ENCODE measurements around the gene MTG2. TPM values are rescaled to one million over a fixed set of nuclear protein-coding genes. Genes with fewer than 3 reads are reported as not detected.

Gene MTG2
- polyA plus RNA-seq, 1 of the 3 experiments (the other 2 are of a cell fraction) = 42.9 TPM

DNA sequence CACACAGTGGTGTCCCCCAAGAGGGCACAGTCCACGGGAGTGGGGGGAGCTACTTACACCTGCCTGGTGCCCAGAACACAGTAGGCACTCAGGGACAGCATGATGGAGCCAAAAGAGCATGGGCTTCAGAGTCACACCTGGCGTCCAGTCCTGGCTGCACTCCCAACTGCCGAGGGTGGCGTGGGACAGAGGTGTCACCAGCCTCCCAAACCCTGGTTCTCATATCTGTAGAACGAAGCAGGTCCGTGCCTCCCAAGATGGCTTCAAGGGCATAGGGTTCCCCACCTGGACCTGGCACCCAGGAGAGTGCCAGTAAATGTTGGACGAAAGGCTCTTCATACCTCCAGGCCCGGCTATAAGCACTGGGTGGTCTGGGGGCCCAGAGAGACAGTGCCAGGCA is 28.4 kb downstream of the MTG2 start:
- no peak for DNase-seq
- Histone ChIP-seq H3K9me3 (no peaks in the 10 kb centered on the region), H3K9me2 (no peaks in the 10 kb centered on the region), H3K4me3 (ENCODE audit: low read depth in 2 of 2, low read length in 1 of 2) (no peak overlapping the region), H3F3A (replicated peaks; ENCODE audit: insufficient read depth) (no peaks in the 10 kb centered on the region), H3K27me3 (ENCODE audit: insufficient read depth) (no peaks in the 10 kb centered on the region), H4K20me1 (ENCODE audit: insufficient read depth) (no peaks in the 10 kb centered on the region), H3K9ac (no peak overlapping the region), H3K36me3 (replicated peaks in 1 of 2; ENCODE audit: control insufficient read depth in 1 of 2, insufficient read depth in 2 of 2, low read length in 1 of 2) (no peaks in the 10 kb centered on the region), H2AFZ (ENCODE audit: low read depth) (no peak overlapping the region), H3K27ac (ENCODE audit: low read depth in 2 of 2, low read length in 1 of 2) (no peak overlapping the region), H3K79me2 (ENCODE audit: insufficient read depth) (no peaks in the 10 kb centered on the region), H3K4me2 (no peak overlapping the region), H3K4me1 (ENCODE audit: control insufficient read depth in 1 of 2, insufficient read depth in 2 of 2, low read depth in 1 of 2, low read length in 1 of 2) (peaks cover 0 to 7% of the 10 kb centered on the region in 2 experiments; a peak in 1 of 4 replicates)
- CTCF ChIA-PET = interaction anchor here (0.7 to 1.1 kb wide), 2 partner anchors 16 to 232 kb away, joined by 3 read pairs; no protein-coding TSS in a partner anchor
- POLR2A ChIA-PET = interaction anchor here (1.1 kb wide), 1 partner anchor 52 kb away, joined by 3 read pairs; no protein-coding TSS in a partner anchor
- 100% methylated on average over 1 of the region's 8 CpGs for WGBS (ENCODE audit: low lambda C conversion rate)
- TF ChIP-seq NRF1 (IDR thresholded peaks at IDR 0.05; ENCODE audit: low read depth, low read length) (no peak), GATA2 (CRISPR knock-in tag; IDR thresholded peaks at IDR 0.05) (no peak), JUND (IDR thresholded peaks at IDR 0.05) (no peak), RCOR1 (IDR thresholded peaks at IDR 0.05; ENCODE audit: low read length) (no peak), ELF1 (IDR thresholded peaks at IDR 0.05) (no peak), NFIC (IDR thresholded peaks at IDR 0.05; ENCODE audit: borderline replicate concordance) (no peak), GABPA (IDR thresholded peaks at IDR 0.05; ENCODE audit: low read depth) (no peak), FOXJ3 (CRISPR knock-in tag; IDR thresholded peaks at IDR 0.05) (no peak), SIN3A (IDR thresholded peaks at IDR 0.05; ENCODE audit: borderline replicate concordance, low read depth, low read length) (no peak), TEAD4 (IDR thresholded peaks at IDR 0.05; ENCODE audit: borderline replicate concordance, insufficient read depth) (no peak)
- TF ChIP-seq, protein P1, sequence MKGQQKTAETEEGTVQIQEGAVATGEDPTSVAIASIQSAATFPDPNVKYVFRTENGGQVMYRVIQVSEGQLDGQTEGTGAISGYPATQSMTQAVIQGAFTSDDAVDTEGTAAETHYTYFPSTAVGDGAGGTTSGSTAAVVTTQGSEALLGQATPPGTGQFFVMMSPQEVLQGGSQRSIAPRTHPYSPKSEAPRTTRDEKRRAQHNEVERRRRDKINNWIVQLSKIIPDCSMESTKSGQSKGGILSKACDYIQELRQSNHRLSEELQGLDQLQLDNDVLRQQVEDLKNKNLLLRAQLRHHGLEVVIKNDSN (IDR thresholded peaks at IDR 0.05; ENCODE audit: borderline replicate concordance, low read depth) = no peak
- TF ChIP-seq, protein P2, sequence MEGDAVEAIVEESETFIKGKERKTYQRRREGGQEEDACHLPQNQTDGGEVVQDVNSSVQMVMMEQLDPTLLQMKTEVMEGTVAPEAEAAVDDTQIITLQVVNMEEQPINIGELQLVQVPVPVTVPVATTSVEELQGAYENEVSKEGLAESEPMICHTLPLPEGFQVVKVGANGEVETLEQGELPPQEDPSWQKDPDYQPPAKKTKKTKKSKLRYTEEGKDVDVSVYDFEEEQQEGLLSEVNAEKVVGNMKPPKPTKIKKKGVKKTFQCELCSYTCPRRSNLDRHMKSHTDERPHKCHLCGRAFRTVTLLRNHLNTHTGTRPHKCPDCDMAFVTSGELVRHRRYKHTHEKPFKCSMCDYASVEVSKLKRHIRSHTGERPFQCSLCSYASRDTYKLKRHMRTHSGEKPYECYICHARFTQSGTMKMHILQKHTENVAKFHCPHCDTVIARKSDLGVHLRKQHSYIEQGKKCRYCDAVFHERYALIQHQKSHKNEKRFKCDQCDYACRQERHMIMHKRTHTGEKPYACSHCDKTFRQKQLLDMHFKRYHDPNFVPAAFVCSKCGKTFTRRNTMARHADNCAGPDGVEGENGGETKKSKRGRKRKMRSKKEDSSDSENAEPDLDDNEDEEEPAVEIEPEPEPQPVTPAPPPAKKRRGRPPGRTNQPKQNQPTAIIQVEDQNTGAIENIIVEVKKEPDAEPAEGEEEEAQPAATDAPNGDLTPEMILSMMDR (IDR thresholded peaks at IDR 0.05) = no peak
- TF ChIP-seq, protein P3, sequence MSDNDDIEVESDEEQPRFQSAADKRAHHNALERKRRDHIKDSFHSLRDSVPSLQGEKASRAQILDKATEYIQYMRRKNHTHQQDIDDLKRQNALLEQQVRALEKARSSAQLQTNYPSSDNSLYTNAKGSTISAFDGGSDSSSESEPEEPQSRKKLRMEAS (IDR thresholded peaks at IDR 0.05; ENCODE audit: low read depth) = no peak

DNA sequence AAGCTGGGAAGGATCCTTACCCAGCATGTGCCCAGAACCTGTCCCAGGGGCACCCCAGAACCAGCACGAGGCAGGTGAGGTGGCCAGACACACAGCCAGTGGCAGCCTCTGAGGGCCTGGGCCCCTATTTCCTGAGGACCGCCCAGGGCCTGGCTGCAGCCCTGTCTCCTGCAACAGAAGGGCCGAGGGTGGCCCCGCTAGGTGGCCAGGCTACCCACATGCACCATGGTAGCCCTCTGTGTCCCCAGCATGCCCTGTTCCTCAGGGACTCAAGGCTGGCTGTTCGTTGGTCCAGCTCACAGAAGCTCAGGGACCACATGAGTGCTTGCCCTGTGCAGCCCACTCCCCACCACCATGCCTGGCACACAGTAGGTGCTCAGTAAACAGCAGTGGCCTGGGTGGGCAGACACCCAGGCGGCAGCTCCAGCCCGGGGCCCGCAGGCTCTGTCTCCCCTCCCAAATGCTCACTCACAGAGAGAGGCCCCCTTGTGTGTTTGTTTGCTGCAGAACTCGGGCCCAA is 29.0 kb downstream of the MTG2 start:
- Histone ChIP-seq H3K27ac (ENCODE audit: low read depth in 2 of 2, low read length in 1 of 2) (no peak overlapping the region), H3K9me2 (no peaks in the 10 kb centered on the region), H4K20me1 (ENCODE audit: insufficient read depth) (no peaks in the 10 kb centered on the region), H3K79me2 (ENCODE audit: insufficient read depth) (no peaks in the 10 kb centered on the region), H3K4me1 (ENCODE audit: control insufficient read depth in 1 of 2, insufficient read depth in 2 of 2, low read depth in 1 of 2, low read length in 1 of 2) (peaks cover 0 to 7% of the 10 kb centered on the region in 2 experiments; a peak in 1 of 4 replicates), H3K27me3 (ENCODE audit: insufficient read depth) (no peaks in the 10 kb centered on the region), H3K36me3 (replicated peaks in 1 of 2; ENCODE audit: control insufficient read depth in 1 of 2, insufficient read depth in 2 of 2, low read length in 1 of 2) (no peaks in the 10 kb centered on the region), H3K4me3 (ENCODE audit: low read depth in 2 of 2, low read length in 1 of 2) (no peak overlapping the region), H3F3A (replicated peaks; ENCODE audit: insufficient read depth) (no peaks in the 10 kb centered on the region), H3K9ac (no peak overlapping the region), H3K4me2 (no peak overlapping the region), H3K9me3 (no peaks in the 10 kb centered on the region), H2AFZ (ENCODE audit: low read depth) (no peak overlapping the region)
- CTCF ChIA-PET = interaction anchor here (0.8 to 1.0 kb wide), 2 partner anchors 17 to 106 kb away, joined by 3 to 4 read pairs; no protein-coding TSS in a partner anchor
- POLR2A ChIA-PET = no interaction called here
- WGBS (ENCODE audit: low lambda C conversion rate) = 76% methylated on average over 3 of the region's 9 CpGs
- TF ChIP-seq GABPA (IDR thresholded peaks at IDR 0.05; ENCODE audit: low read depth) = no peak
- TF ChIP-seq, protein P1 (IDR thresholded peaks at IDR 0.05; ENCODE audit: borderline replicate concordance, low read depth) = no peak
- no peak for TF ChIP-seq TCF12 (IDR thresholded peaks at IDR 0.05)
- TF ChIP-seq RFX5 (IDR thresholded peaks at IDR 0.05; ENCODE audit: low read length) = no peak
- TF ChIP-seq YY1 (IDR thresholded peaks at IDR 0.05; ENCODE audit: low read depth) = no peak
- no peak for TF ChIP-seq GATA2 (CRISPR knock-in tag; IDR thresholded peaks at IDR 0.05)
- no peak for TF ChIP-seq EP300 (IDR thresholded peaks at IDR 0.05; ENCODE audit: borderline replicate concordance in 1 of 2, low read depth in 1 of 2, low read length in 1 of 2)
- no peak for DNase-seq
